ENCODE measurements around the gene SLIT1. TPM values are rescaled to one million over a fixed set of nuclear protein-coding genes. Genes with fewer than 3 reads are reported as not detected.

The SLIT1 gene
- total RNA-seq, 1 donor from 2014 or later = 0.23 TPM

- Histone ChIP-seq H3K4me3 (ENCODE audit: insufficient read depth, low read depth, low read length) (no peak overlapping the region), H3K4me2 (ENCODE audit: low read length) (no peak overlapping the region), H3K79me2 (ENCODE audit: insufficient read depth, low read length) (no peaks in the 10 kb centered on the region), H2AFZ (ENCODE audit: low read depth, low read length) (no peak overlapping the region), H3K4me1 (ENCODE audit: insufficient read depth, low read length) (no peaks in the 10 kb centered on the region), H3K36me3 (ENCODE audit: insufficient read depth, low read length) (no peaks in the 10 kb centered on the region), H3K9ac (ENCODE audit: low read length) (no peak overlapping the region), H3K9me3 (ENCODE audit: insufficient read depth, low read depth, low read length) (no peaks in the 10 kb centered on the region), H3K27me3 (ENCODE audit: insufficient read depth, low read length) (peaks cover 35% of the 10 kb centered on the region), H3K27ac (ENCODE audit: low read depth, low read length) (no peak overlapping the region), H4K20me1 (ENCODE audit: insufficient read depth, low read length) (no peaks in the 10 kb centered on the region)
- FAIRE-seq (no peak), DNase-seq (ENCODE audit: low read depth) (no peak)
- no peaks in the 10 kb centered on the region for H3K36me3 Mint-ChIP-seq (ENCODE audit: low read depth, unreplicated experiment)
- no peak overlapping the region for H3K27ac Mint-ChIP-seq (ENCODE audit: unreplicated experiment)
- no peaks in the 10 kb centered on the region for H3K9me3 Mint-ChIP-seq (ENCODE audit: unreplicated experiment)
- H3K4me1 Mint-ChIP-seq (ENCODE audit: low read depth, unreplicated experiment) = no peaks in the 10 kb centered on the region
- peaks cover 61% of the 10 kb centered on the region for H3K27me3 Mint-ChIP-seq (ENCODE audit: low read depth, unreplicated experiment)
- no peak for TF ChIP-seq EZH2 (IDR thresholded peaks at IDR 0.05; ENCODE audit: insufficient read depth, low read length)
- TF ChIP-seq CTCF (IDR thresholded peaks at IDR 0.05; ENCODE audit: insufficient read depth, low read depth, low read length) = no peak
- no peak overlapping the region for H3K4me3 Mint-ChIP-seq (ENCODE audit: unreplicated experiment)
Measured at GRCh38 chr10:97099089-97099488, 86.7 kb downstream of the SLIT1 start.

GRCh38 chr10:97097084-97097433 is 88.7 kb downstream of the SLIT1 start:
- no peak overlapping the region for H2AFZ ChIP-seq (ENCODE audit: low read depth, low read length)
- no peak overlapping the region for H3K4me3 ChIP-seq (ENCODE audit: insufficient read depth, low read depth, low read length)
- no peaks in the 10 kb centered on the region for H3K9me3 Mint-ChIP-seq (ENCODE audit: unreplicated experiment)
- no peaks in the 10 kb centered on the region for H3K4me1 Mint-ChIP-seq (ENCODE audit: low read depth, unreplicated experiment)
- no peaks in the 10 kb centered on the region for H4K20me1 ChIP-seq (ENCODE audit: insufficient read depth, low read length)
- no peaks in the 10 kb centered on the region for H3K36me3 ChIP-seq (ENCODE audit: insufficient read depth, low read length)
- peaks cover 3% of the 10 kb centered on the region for H3K9me3 ChIP-seq (ENCODE audit: insufficient read depth, low read depth, low read length)
- H3K4me3 Mint-ChIP-seq (ENCODE audit: unreplicated experiment) = no peak overlapping the region
- DNase-seq (ENCODE audit: low read depth) = no peak
- H3K4me2 ChIP-seq (ENCODE audit: low read length) = no peak overlapping the region
- peaks cover 58% of the 10 kb centered on the region for H3K27me3 Mint-ChIP-seq (ENCODE audit: low read depth, unreplicated experiment)
- peak; percentile 17 for TF ChIP-seq EZH2 (IDR thresholded peaks at IDR 0.05; ENCODE audit: insufficient read depth, low read length)
- TF ChIP-seq CTCF (IDR thresholded peaks at IDR 0.05; ENCODE audit: insufficient read depth, low read depth, low read length) = no peak
- no peak for FAIRE-seq
- no peaks in the 10 kb centered on the region for H3K4me1 ChIP-seq (ENCODE audit: insufficient read depth, low read length)
- no peaks in the 10 kb centered on the region for H3K36me3 Mint-ChIP-seq (ENCODE audit: low read depth, unreplicated experiment)
- H3K79me2 ChIP-seq (ENCODE audit: insufficient read depth, low read length) = no peaks in the 10 kb centered on the region
- no peak overlapping the region for H3K9ac ChIP-seq (ENCODE audit: low read length)
- peaks cover 31% of the 10 kb centered on the region for H3K27me3 ChIP-seq (ENCODE audit: insufficient read depth, low read length)
- H3K27ac ChIP-seq (ENCODE audit: low read depth, low read length) = no peak overlapping the region
- H3K27ac Mint-ChIP-seq (ENCODE audit: unreplicated experiment) = no peak overlapping the region

GRCh38 chr10:97096261-97097083 is 89.3 kb downstream of the SLIT1 start:
- H4K20me1 ChIP-seq (ENCODE audit: insufficient read depth, low read length) = no peaks in the 10 kb centered on the region
- Mint-ChIP-seq H3K27me3 (ENCODE audit: low read depth, unreplicated experiment) (peaks cover 63% of the 10 kb centered on the region), H3K4me1 (ENCODE audit: low read depth, unreplicated experiment) (no peaks in the 10 kb centered on the region), H3K27ac (ENCODE audit: unreplicated experiment) (no peak overlapping the region), H3K4me3 (ENCODE audit: unreplicated experiment) (no peak overlapping the region), H3K9me3 (ENCODE audit: unreplicated experiment) (no peaks in the 10 kb centered on the region), H3K36me3 (ENCODE audit: low read depth, unreplicated experiment) (no peaks in the 10 kb centered on the region)
- H3K4me3 ChIP-seq (ENCODE audit: insufficient read depth, low read depth, low read length) = no peak overlapping the region
- DNase-seq (ENCODE audit: low read depth) = no peak
- no peak overlapping the region for H3K27ac ChIP-seq (ENCODE audit: low read depth, low read length)
- no peaks in the 10 kb centered on the region for H3K36me3 ChIP-seq (ENCODE audit: insufficient read depth, low read length)
- peaks cover 3% of the 10 kb centered on the region for H3K9me3 ChIP-seq (ENCODE audit: insufficient read depth, low read depth, low read length)
- H3K79me2 ChIP-seq (ENCODE audit: insufficient read depth, low read length) = no peaks in the 10 kb centered on the region
- no peaks in the 10 kb centered on the region for H3K4me1 ChIP-seq (ENCODE audit: insufficient read depth, low read length)
- TF ChIP-seq CTCF (IDR thresholded peaks at IDR 0.05; ENCODE audit: insufficient read depth, low read depth, low read length) (no peak), EZH2 (IDR thresholded peaks at IDR 0.05; ENCODE audit: insufficient read depth, low read length) (peak; percentile 26)
- no peak overlapping the region for H3K4me2 ChIP-seq (ENCODE audit: low read length)
- FAIRE-seq = no peak
- H2AFZ ChIP-seq (ENCODE audit: low read depth, low read length) = no peak overlapping the region
- H3K9ac ChIP-seq (ENCODE audit: low read length) = no peak overlapping the region
- peaks cover 37% of the 10 kb centered on the region for H3K27me3 ChIP-seq (ENCODE audit: insufficient read depth, low read length)
